A204.1 (cell line): ENCODE data around the gene VAV1.
"Not testable (repeated sequence)": the region's sequence is repeated elsewhere in the genome, so short reads cannot be mapped to it uniquely, and the experiment has no call there.

Source experiments
- FAIRE-seq: peaks from 2 replicates; lab custom pipeline; 2012; peaks lifted over from hg19 to GRCh38; lab: Jason Lieb, UNC

VAV1 gene

GRCh38 chr19:6790194-6791128 lies 18.0 kb downstream of the VAV1 start:
- no peak for FAIRE-seq

- FAIRE-seq: no peak
These were observed 18.7 kb downstream of the VAV1 start for GRCh38 chr19:6791237-6791636.

GRCh38 chr19:6793411-6793810 lies 20.9 kb downstream of the VAV1 start:
- no peak for FAIRE-seq

- FAIRE-seq: peak; percentile 90
These were observed 21.5 kb downstream of the VAV1 start for GRCh38 chr19:6793973-6794372.

- FAIRE-seq: no peak
These were observed 22.4 kb downstream of the VAV1 start for GRCh38 chr19:6794686-6795431.

- FAIRE-seq: no peak
These were observed 23.8 kb downstream of the VAV1 start for GRCh38 chr19:6796278-6796677.

GRCh38 chr19:6797646-6798045 lies 25.1 kb downstream of the VAV1 start:
- FAIRE-seq: no peak

- not testable (repeated sequence) for FAIRE-seq
These were observed 27.8 kb downstream of the VAV1 start for GRCh38 chr19:6800160-6800790.

GRCh38 chr19:6800991-6801484 lies 28.5 kb downstream of the VAV1 start:
- no peak for FAIRE-seq

- FAIRE-seq: no peak
These were observed 29.1 kb downstream of the VAV1 start for GRCh38 chr19:6801485-6802086.

- no peak for FAIRE-seq
These were observed 30.0 kb downstream of the VAV1 start for GRCh38 chr19:6802336-6803035.

- no peak for FAIRE-seq
These were observed 30.5 kb downstream of the VAV1 start for GRCh38 chr19:6803036-6803404.

GRCh38 chr19:6806488-6806887 lies 34.0 kb downstream of the VAV1 start:
- FAIRE-seq: no peak

GRCh38 chr19:6807291-6807690 lies 34.8 kb downstream of the VAV1 start:
- no peak for FAIRE-seq

GRCh38 chr19:6808494-6808893 lies 36.0 kb downstream of the VAV1 start:
- FAIRE-seq: no peak

- no peak for FAIRE-seq
These were observed 36.8 kb downstream of the VAV1 start for GRCh38 chr19:6809262-6809661.

- FAIRE-seq: no peak
These were observed 38.9 kb downstream of the VAV1 start for GRCh38 chr19:6811378-6811777.

GRCh38 chr19:6811906-6812305 lies 39.4 kb downstream of the VAV1 start:
- peak; percentile 53 for FAIRE-seq

- no peak for FAIRE-seq
These were observed 40.1 kb downstream of the VAV1 start for GRCh38 chr19:6812612-6813011.

GRCh38 chr19:6813659-6814058 lies 41.2 kb downstream of the VAV1 start:
- no peak for FAIRE-seq

GRCh38 chr19:6817179-6817578 lies 44.7 kb downstream of the VAV1 start:
- FAIRE-seq: no peak

- no peak for FAIRE-seq
These were observed 45.7 kb downstream of the VAV1 start for GRCh38 chr19:6818246-6818645.
